Fibroblast of skin of left quadriceps (primary cell): ENCODE data around the gene SCUBE1.

ENCODE experiments used
- DNase-seq, 2 experiments: peaks; one replicate each; pipeline ENCODE4 v3.0.0-alpha.2; 2013; ENCODE audit warnings: low read depth in 2 of 2

SCUBE1 gene

GRCh38 chr22:43343262-43343669 lies at the start of gene SCUBE1:
TSS of gene SCUBE1 (minus strand) at chr22:43343372. CDS start at chr22:43343261, 111 bp downstream.
- DNase-seq = no peak

GRCh38 chr22:43392385-43392989 lies 49.3 kb upstream of the SCUBE1 start:
- no peak for DNase-seq

GRCh38 chr22:43391306-43391705 lies 48.1 kb upstream of the SCUBE1 start:
- DNase-seq = no peak

- DNase-seq = no peak
These were observed 47.7 kb upstream of the SCUBE1 start for GRCh38 chr22:43390872-43391271.

GRCh38 chr22:43390166-43390565 lies 47.0 kb upstream of the SCUBE1 start:
- DNase-seq = no peak

GRCh38 chr22:43389227-43389836 lies 46.2 kb upstream of the SCUBE1 start:
- DNase-seq = no peak

- DNase-seq = peak in 1 of 2 experiments; percentile 10
These were observed 45.3 kb upstream of the SCUBE1 start for GRCh38 chr22:43388420-43388851.

GRCh38 chr22:43387815-43388214 lies 44.6 kb upstream of the SCUBE1 start:
- DNase-seq = no peak

GRCh38 chr22:43385770-43386641 lies 42.8 kb upstream of the SCUBE1 start:
- peak in 1 of 2 experiments; percentile 23 for DNase-seq

- no peak for DNase-seq
These were observed 41.7 kb upstream of the SCUBE1 start for GRCh38 chr22:43384863-43385262.

GRCh38 chr22:43381693-43382092 lies 38.5 kb upstream of the SCUBE1 start:
- no peak for DNase-seq

- DNase-seq = no peak
These were observed 34.9 kb upstream of the SCUBE1 start for GRCh38 chr22:43377896-43378704.

- no peak for DNase-seq
These were observed 34.4 kb upstream of the SCUBE1 start for GRCh38 chr22:43377548-43377895.

GRCh38 chr22:43376765-43377547 lies 33.8 kb upstream of the SCUBE1 start:
- no peak for DNase-seq

- no peak for DNase-seq
These were observed 32.8 kb upstream of the SCUBE1 start for GRCh38 chr22:43375951-43376455.

- DNase-seq = no peak
These were observed 26.9 kb upstream of the SCUBE1 start for GRCh38 chr22:43370036-43370435.

- DNase-seq = no peak
These were observed 22.7 kb upstream of the SCUBE1 start for GRCh38 chr22:43365715-43366440.

GRCh38 chr22:43364169-43364435 lies 20.9 kb upstream of the SCUBE1 start:
- no peak for DNase-seq

GRCh38 chr22:43363315-43364168 lies 20.4 kb upstream of the SCUBE1 start:
- no peak for DNase-seq

- DNase-seq = no peak
These were observed 17.4 kb upstream of the SCUBE1 start for GRCh38 chr22:43360576-43360975.
